ENCODE data around the gene HDLBP.

Gene HDLBP

GRCh38 chr2:241226723-241227572 is 88.5 kb downstream of the HDLBP start:
- no peak for DNase-seq

GRCh38 chr2:241225983-241226382 is 89.5 kb downstream of the HDLBP start:
- no peak for DNase-seq

- no peak for DNase-seq
These were observed 89.9 kb downstream of the HDLBP start for GRCh38 chr2:241225545-241225944.

DNA sequence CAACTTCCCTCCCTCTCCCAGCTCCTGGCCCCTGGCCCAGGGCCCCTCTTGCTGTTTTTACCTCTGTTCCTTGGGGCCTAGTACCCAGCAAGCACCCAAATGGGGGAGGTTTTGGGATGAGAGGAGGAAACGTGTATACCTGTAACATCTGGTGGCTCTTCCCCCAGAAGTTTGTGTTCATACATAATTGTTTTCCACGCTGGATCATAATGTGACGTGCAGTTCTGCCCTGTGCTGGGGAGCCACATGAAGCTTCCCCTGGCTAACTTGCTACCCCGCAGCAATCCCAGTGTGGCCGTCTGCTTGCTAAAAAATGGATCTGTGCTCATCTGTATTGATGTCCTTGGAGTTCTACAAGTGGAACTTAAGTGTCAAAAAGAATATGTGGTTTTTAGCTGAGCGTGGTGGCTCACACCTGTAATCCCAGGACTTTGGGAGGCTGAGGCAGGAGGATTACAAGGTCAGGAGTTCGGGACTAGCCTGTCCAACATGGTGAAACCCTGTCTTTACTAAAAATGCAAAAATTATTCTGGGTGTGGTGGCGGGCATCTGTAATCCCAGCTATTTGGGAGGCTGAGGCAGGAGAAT is 90.5 kb downstream of the HDLBP start:
- no peak for DNase-seq

DNA sequence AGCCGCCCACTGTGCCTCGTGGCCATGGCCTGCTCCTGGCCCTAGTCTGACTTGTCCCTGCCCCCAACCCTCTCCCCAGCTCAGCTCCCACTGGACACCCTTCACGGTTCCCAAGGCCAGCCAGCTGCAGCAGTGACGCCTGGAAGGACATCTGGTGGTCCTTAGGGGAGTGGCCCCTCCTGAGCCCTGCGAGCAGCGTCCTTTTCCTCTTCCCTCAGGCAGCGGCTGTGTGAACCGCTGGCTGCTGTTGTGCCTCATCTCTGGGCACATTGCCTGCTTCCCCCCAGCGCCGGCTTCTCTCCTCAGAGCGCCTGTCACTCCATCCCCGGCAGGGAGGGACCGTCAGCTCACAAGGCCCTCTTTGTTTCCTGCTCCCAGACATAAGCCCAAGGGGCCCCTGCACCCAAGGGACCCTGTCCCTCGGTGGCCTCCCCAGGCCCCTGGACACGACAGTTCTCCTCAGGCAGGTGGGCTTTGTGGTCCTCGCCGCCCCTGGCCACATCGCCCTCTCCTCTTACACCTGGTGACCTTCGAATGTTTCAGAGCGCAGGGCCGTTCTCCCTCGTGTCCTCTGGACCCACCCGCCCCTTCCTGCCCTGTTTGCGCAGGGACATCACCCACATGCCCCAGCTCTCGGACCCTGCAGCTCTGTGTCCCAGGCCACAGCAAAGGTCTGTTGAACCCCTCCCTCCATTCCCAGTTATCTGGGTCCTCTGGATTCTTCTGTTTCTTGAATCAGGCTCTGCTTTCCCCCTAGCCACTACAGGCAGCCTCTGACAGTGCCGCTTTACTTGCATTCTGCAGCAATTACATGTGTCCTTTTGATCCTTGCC is 91.2 kb downstream of the HDLBP start:
- no peak for DNase-seq

DNA sequence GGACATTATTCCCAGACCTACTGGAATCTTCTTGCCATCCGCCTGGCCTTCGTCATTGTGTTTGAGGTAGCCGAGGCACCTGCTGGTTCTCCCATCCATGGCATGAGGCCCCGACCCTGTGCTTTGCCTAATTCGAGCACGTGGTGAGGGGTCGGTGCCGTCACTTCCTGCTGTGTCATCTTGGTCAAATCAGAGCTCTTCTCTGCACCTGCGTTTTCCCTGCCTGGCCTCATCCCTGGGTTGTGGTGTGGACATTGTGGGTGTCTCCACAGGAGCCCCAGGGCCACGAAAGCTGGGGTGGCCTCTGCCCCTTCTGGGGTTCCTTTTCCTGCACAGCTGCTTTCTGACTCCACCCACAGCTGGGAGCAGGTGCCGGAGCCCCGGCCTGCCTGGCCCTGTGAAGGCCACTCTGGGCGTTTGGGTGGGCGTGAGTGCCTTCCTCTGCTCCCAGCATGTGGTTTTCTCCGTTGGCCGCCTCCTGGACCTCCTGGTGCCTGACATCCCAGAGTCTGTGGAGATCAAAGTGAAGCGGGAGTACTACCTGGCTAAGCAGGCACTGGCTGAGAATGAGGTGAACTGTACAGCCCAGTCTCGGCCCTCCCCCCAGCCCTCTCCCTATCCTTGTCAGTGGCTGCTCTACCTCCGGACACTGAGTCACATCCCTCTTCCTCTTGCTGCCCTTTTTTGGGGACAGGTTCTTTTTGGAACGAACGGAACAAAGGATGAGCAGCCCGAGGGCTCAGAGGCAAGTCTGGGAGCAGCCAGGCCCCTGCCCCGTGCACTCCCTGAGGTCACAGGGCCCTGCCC is 92.1 kb downstream of the HDLBP start:
- no peak for DNase-seq

- no peak for DNase-seq
These were observed 95.6 kb downstream of the HDLBP start for GRCh38 chr2:241219856-241220356.

GRCh38 chr2:241219030-241219382 is 96.5 kb downstream of the HDLBP start:
- no peak for DNase-seq

GRCh38 chr2:241218131-241219029 is 97.1 kb downstream of the HDLBP start:
- DNase-seq: no peak

GRCh38 chr2:241217320-241218031 is 98.0 kb downstream of the HDLBP start:
- DNase-seq: no peak

DNA sequence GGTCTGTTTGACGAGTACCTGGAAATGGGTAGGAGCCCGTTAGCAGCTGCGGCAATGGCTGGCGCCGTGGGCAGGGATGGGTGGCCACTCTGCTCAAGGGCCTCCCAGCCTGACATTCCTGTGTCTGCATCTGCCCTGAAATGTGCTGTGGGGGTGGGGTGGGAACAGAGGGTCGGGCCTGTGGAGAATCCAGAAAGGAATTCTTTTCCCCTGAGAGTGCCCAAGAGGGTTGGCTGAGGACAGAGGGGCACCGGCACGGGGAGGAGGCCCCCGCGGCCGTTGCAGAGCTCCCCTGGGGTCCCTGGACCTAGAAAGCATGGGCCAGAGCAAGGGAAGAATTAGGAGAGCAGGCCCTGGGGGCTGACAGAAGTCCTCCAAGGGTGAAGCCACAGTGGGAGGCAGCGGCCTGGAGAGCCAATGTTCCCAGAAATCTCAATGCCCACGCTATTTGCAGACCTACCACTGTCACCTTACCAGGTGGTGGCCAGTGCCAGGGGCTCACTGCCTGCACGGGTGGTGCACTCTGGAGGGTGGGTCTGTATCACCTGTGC is 99.2 kb downstream of the HDLBP start:
- DNase-seq: no peak

DNA sequence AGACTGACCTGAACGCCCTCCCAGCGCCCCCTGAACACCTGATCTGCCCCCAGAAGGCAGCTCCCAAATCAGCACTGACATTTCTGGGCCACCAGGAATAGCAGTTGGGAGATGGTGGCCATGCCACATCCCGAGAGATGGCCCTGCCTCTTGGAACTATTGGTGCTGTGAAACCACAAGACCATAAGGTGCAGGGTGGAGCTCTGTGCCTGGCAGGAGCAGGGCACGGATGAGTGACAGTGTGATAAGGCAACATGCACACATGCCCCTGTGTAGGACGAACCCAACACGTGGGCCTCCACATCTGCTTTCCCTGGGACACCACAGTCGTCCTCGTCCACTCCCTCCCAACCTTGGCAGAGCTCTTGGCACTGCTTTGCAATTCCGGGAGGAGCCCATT is 100.1 kb downstream of the HDLBP start:
- DNase-seq: no peak

- DNase-seq: no peak
These were observed 100.7 kb downstream of the HDLBP start for GRCh38 chr2:241214766-241215165.

GRCh38 chr2:241214209-241214608 is 101.3 kb downstream of the HDLBP start:
- DNase-seq: no peak

- DNase-seq: no peak
These were observed 101.9 kb downstream of the HDLBP start for GRCh38 chr2:241213567-241213966.

DNA sequence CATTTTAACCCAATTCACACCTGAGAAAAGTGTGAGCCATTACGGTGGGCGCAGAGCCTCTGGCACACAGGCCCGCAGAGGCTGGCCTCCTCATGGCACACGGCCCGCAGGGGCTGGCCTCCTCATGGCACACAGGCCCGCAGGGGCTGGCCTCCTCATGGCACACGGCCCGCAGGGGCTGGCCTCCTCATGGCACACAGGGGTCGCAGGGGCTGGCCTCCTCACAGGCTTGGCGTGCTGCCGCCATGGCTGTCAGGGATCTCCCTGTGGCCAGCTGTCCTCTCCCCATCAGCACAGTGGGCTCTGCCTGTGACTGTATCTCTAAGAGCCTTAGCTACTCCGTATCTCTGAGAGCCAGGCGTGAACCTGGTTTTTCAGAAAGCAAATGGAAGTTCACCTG is 102.4 kb downstream of the HDLBP start:
- DNase-seq: no peak

- no peak for DNase-seq
These were observed 104.2 kb downstream of the HDLBP start for GRCh38 chr2:241211276-241211675.

GRCh38 chr2:241209271-241209670 is 106.2 kb downstream of the HDLBP start:
- no peak for DNase-seq

- DNase-seq: no peak
These were observed 107.4 kb downstream of the HDLBP start for GRCh38 chr2:241208058-241208457.

DNA sequence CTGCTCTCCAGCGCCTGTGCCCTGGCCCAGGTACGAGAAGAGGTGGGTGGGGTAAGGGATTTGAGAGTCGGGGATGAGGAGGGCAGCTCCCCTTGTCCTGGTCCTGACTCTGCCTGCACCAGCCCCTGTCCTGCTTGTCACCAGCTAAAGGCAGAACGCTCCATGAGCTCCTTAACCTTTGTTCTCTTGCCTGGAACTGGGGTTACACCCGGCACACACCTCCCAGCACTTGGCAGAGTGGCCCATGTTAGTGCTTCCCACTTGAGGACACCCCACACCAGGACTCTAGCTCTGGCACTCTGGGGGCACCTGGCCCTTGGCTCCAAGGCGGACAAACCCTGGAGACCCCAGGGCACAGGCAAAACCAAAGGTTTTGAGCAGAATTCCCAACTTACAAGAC is 107.8 kb downstream of the HDLBP start:
- no peak for DNase-seq

- no peak for DNase-seq
These were observed 108.3 kb downstream of the HDLBP start for GRCh38 chr2:241207151-241207550.

Measured in GDM1 (cell line).